Measurements from ENCODE around the gene ACE.

The ACE gene

GRCh38 chr17:63492940-63493339 lies 16.1 kb downstream of the ACE start:
- DNase-seq = no peak

DNA sequence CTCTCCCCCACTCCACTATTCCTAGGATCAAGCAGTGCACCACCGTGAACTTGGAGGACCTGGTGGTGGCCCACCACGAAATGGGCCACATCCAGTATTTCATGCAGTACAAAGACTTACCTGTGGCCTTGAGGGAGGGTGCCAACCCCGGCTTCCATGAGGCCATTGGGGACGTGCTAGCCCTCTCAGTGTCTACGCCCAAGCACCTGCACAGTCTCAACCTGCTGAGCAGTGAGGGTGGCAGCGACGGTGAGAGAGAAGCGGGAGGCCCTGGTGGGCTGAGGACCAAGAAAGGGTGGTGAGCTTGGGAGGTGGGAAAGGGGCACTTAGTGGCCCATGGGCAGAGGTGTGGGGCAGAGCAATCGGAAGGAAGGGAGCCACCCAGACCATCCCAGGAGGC lies 16.6 kb downstream of the ACE start:
- DNase-seq = no peak

DNA sequence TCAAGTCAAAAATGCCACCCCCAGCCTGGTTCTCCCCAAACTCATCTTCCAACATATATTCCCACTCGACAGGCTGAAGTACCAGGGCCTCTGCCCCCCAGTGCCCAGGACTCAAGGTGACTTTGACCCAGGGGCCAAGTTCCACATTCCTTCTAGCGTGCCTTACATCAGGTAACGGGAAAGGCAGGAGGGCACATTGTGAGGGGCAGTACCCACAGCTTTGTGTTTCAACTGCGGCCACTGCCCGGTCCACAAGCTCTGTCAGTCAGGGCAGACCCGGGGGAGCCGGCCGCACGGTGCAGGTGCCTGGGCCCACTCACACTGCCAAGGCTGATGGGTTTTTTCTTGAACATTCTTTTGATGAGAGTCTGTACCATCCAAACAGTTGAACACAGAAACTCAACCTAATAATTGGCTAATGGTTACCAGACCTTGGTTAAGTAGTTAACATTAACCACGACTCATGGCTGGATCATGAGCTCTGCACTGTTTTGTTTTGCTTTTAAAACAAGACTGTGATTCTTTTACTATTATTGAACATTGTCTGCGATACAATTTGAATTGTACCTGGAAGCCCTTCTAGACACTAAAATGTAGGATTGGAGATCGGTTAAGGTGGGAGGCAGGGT lies 17.6 kb downstream of the ACE start:
- no peak for DNase-seq

GRCh38 chr17:63495491-63495890 lies 18.6 kb downstream of the ACE start:
- DNase-seq = no peak

DNA sequence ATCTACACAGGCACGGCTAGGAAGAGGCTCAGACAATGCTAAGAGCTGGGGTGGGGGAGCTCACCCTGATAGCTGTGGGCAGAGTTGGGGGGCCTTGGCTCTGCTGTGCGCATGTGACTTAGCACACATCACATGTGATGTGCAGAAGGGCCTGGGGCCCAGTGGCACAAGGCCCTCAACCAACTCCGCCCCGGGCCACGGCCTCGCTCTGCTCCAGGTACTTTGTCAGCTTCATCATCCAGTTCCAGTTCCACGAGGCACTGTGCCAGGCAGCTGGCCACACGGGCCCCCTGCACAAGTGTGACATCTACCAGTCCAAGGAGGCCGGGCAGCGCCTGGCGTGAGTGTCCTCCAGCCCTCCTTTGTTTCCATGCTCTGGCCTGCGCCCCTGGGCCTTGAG lies 19.3 kb downstream of the ACE start:
- DNase-seq = no peak

GRCh38 chr17:63496663-63497400 lies 20.0 kb downstream of the ACE start:
- no peak for DNase-seq

DNA sequence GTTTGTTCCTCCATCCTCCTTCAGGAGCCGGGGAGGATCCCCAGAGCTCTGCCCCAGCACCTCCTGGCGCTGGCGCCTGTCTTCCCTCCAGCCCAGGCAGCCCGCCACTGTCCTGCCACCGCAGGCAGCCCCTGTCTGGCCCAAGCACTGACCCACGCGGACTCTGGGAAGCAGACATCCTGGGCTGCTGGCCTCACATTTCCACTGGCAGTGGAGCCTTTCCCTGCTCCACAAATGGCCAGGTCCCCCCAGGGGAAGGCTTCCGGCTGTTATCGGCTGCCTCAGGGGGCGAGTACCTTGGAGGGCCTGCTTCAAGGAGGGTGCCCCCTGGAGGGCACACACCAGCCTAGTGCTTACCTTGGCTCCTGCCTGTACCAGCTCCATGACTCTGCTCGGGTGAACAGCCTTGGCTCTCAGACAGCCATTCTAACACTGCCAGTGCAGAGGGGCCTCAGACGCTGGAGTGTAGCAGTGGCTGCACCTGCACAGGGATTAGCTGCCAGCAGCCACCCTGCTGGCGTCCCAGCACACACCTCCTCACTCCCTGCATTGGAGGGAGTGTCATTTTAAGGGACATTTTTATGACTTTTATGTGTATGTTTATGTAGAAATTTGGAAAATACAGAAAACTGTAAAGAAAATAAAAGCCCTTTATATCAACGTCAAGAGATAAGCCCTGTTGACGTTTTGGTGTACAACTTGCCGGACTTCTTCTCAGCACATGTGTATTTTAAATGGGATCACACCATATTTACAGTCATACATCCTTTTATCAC lies 21.0 kb downstream of the ACE start:
- no peak for DNase-seq

DNA sequence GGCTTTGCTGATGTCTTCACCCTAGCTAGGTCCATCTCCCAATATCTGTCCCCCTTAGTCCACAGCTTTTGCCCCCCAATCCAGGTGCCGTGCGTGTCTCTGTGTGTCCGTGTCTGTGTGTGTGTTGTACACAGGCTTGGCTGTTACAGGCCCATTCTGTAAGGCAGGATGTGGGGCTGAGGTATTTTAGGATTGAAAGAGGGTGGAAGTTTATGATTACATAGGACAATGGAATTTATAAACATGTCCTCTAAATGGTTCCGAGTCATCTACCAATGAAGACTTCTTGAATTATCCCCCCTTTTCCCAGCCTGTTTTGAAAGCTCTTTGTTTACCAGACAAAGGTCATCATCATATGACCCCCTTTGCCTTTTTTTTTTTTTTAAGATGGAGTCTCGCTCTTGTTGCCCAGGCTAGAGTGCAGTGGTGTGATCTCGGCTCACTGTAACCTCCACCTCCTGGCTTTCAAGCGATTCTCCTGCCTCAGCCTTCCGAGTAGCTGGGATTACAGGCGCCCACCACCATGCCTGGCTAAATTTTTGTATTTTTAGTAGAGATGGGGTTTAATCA lies 21.9 kb downstream of the ACE start:
- no peak for DNase-seq

DNA sequence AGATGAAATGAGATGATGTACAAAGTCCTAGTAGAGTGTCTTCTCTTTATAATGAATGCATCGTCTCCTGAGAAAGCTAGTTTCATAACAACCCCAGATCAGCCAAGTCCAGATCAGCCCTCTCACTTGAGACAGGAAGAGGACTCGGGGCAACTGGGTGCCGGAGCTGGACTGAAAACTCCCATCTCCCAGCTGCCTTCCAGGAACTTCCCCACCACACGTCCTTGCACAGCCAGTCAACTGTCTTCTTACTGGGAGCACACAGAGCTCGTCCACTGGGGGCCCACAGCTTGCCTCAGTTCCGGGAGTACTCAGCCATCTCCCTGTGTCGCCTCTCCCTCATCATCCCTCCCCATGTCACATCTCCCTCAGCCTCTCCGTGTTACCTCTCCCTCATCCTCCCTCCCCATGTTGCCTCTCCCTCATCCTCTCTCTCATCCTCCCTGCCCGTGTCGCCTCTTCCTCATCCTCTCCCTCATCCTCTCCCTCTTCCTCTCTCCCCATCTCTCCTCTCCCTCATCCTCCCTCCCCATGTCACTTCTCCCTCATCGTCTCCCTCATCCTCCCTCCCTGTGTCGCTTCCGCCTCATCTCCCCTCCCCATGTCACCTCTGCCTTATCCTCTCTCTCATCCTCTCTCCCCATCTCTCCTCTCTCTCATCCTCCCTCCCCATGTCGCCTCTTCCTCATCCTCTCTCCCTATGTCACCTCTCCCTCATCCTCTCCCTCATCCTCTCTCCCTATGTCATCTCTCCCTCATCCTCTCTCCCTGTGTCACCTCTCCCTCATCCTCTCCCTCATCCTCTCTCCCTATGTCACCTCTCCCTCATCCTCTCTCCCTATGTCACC lies 23.9 kb downstream of the ACE start:
- DNase-seq = no peak

DNA sequence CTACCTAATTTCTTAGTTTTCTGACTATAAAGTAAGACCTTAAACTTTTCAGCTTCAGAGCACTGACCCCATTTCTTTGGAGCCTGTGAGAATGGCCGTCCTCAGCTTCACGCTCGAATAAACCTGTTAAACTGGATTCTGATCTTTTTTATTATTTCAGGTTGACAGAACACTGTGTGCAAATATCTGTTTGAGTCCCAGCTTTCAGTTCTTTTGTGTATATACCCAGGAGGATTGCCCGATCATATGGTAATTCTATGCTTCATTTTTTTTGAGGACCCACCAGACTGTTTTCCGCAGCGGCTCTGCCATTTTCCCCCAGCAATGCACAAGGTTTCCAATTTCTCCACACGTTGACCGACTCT lies 26.5 kb downstream of the ACE start:
- no peak for DNase-seq

- no peak for DNase-seq
Observed at GRCh38 chr17:63504261-63504660, 27.4 kb downstream of the ACE start.

GRCh38 chr17:63505341-63505740 lies 28.5 kb downstream of the ACE start:
- DNase-seq = no peak

DNA sequence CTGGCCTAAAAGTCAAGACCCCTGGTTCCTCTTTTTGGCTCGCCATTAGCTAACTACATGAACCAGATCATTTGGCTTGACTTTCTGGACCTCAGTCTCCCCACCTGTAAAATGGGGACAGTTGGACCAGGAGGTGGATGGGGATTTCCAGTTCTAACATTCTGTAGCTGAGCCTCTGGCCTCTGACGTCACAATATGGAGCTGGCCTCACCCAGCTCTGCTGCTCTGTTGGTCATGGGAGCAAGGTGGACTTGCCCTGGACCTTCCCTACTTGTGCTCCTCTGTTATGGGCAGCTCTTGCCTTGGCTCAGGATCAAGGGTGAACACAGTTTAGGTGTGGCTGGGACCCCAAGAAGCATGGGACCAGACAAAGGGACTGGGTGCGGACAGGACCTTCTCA lies 29.8 kb downstream of the ACE start:
- DNase-seq = no peak

- DNase-seq = no peak
Observed at GRCh38 chr17:63511331-63511730, 34.5 kb downstream of the ACE start.

DNA sequence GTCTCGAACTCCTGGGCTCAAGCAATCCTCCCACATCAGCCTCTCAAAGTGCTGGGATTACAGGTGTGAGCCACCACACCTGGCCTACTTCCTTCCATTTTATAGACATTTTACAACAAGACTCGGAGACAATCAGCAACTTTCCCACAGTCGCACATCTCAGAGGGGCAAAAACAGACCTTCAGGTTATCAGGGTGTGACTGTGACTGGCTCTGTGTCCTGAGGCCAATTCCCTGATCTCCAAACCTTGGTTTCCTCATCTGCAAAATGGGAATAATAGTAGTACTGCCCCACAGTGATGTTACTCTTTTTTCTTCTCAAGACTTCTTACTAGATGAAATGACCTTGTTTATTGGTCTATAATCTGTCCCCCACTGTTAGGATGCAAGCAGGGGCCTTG lies 35.5 kb downstream of the ACE start:
- no peak for DNase-seq

DNA sequence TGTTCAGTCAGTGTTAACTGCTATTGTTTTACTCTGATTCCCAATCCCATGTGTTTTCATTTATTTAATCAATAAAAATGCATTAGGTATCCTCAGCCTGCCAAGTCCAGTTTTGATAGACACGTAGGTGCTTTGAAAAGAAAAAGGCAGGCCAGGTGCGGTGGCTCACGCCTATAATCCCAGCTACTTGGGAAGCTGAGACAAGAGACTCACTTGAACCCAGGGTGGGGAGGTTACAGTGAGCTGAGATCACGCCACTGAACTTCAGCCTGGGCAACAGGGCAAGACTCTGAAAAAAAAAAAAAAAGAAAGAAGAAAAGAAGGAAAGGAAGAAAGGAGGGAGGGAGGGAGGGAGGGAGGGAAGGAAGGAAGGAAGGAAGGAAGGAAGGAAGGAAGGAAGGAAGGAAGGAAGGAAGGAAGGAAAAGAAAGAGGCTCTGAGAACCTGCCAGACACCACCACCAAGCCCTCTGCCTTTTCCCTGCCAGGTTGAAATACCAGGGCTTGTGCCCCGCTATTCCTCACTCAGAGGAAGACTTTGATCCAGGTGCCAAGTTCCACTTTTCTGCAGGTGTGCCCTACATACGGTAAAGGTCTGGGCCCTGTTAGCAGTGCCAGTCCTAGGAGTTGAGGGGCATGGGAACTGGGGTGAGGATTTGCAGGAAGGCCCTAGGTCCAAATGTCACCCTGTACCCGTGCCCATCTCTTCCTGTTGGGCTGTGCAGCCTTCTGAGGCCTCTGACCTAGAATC lies 36.2 kb downstream of the ACE start:
- no peak for DNase-seq

GRCh38 chr17:63514477-63514876 lies 37.6 kb downstream of the ACE start:
- no peak for DNase-seq

DNA sequence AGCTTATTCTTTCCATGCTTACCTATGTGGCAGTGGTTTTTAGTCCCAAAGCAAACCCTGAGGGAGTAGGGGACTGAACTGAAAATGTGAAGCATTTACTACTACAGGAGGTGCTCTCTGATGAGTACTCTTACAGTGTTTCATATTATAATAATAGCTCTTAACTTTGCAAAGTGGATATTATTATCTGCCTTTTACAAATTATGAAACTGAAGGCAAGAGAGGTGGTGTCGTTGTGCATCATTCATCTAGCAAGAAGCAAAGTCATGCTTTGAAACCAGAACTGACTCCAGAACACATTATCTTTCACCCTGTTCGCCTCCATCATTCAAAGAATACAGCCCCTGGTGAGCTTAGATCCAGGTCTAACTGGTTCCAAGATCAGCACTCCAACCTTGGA lies 38.1 kb downstream of the ACE start:
- no peak for DNase-seq

DNA sequence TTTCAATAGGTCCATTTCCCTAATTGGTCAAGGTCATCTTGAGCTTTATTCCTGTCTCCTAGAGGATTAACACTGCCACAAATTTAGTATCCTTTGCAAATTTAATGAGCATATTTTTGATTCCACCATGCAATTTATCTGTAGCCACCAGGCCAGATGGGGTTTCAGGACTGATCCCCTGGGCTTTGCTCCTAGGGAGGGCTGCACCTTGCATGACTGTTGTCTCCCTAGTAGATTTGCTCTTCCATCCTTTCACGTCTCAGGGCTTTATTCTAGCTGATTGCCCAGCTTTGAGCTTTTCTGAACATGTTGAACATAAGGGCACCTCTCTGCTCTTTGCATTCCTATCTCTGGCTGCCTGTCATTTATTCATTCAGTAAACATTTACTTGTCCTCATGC lies 38.6 kb downstream of the ACE start:
- no peak for DNase-seq

DNA sequence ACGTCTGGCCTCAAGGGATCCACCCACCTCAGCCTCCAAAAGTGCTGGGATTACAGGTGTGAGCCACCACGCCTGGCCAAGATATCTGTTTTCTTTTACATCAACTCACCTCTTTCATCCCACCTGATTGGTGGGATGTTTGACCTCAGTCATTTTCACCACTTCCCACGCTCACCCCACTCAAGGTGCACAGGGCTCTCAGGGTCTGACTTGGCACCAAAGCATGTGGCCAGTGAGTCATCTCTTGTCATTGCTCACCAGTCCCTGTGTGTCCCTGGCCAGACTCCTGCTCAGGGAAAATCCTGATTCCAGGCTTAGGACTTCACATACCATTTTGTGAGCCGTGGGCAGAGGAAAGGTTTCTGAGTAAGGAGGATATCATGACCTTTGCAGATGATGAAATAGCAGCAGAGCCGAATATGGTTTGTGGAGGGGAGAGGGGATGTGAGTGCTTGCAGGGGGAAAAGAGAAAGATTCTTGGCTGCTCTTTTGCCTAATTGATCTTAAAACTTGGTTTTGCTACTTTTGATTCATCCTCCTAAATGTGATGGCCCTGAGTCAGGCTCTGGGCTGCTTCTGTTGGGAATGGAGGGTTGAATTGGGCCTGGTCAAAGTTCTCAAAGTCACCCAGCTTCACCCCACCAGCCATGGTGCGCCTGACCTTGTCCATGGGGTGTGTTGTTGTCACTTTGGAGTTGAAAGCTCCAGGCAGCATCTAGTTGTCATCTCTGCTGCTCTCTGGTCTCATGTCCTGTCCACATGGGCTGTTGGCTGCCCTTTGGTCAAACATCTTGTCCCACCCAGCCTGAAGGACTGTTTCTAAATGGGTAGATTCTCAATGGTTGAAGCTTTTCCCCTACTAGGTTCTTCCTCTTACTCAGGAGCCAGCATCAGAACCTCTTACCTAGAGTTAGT lies 40.3 kb downstream of the ACE start:
- no peak for DNase-seq
